K562 (cell line): Measurements from ENCODE around the gene DNAH10. TPM values are rescaled to one million over a fixed set of nuclear protein-coding genes. Genes with fewer than 3 reads are reported as not detected.

ENCODE experiments used
- ATAC-seq: fragments of 200-7000 bp; cut with Tn5 transposase; 3 replicates; pipeline ENCODE4 v1.9.1; 2020; ENCODE audit warnings: moderate library complexity
- BruUV-seq: library from RNA; stranded (reverse); fragments of 400-500 nt; replicated peaks from 2 replicates; lab custom pipeline; 2021; lab: Mats Ljungman, UMichigan
- CTCF ChIA-PET: fragments of 300-600 bp; formaldehyde crosslinking; extraction: SDS; loops from one replicate; lab custom pipeline; 2021; ENCODE audit warnings: low intra/inter-chr PET ratio; lab: Yijun Ruan, JAX
- POLR2A ChIA-PET: fragments of 300-600, 350-650 bp; sonication (Branson Sonifier 250); formaldehyde crosslinking; extraction: SDS; loops from one replicate; lab custom pipeline; 2021; ENCODE audit warnings: antibody characterized with exemption, inconsistent platforms; lab: Yijun Ruan, JAX
- DNase-seq, 4 experiments: peaks; one replicate each; pipeline versions ENCODE4 v3.0.0 to v3.0.0-alpha.2; 2011 to 2018; ENCODE audit warnings: low spot score in 3 of 4, mixed read lengths in 3 of 4; ENCODE audit errors: extremely low read depth in 1 of 4
- FAIRE-seq: peaks from 2 replicates; lab custom pipeline; 2011; peaks lifted over from hg19 to GRCh38; lab: Jason Lieb, UNC
- H2AFZ ChIP-seq: 2 replicates; pipeline ENCODE4 v1.6.0; 2011; ENCODE audit warnings: low read depth, low read length, control low read depth, inconsistent platforms
- H3K27ac ChIP-seq: fragments of 200-600 bp; 3 replicates; pipeline ENCODE4 v1.8.0; 2011; ENCODE audit warnings: low read depth, mild to moderate bottlenecking, control low read depth, inconsistent platforms, low read length, moderate library complexity, mixed read lengths; ENCODE audit errors: extremely low read depth
- H3K27me3 ChIP-seq, 2 experiments: fragments of 300-600 bp in 1 of 2; 2 replicates in 1 of 2; 3 replicates in 1 of 2; pipeline versions ENCODE4 v1.6.0 to v1.8.0; 2011; ENCODE audit warnings: inconsistent platforms in 2 of 2, low read length in 2 of 2, mild to moderate bottlenecking in 1 of 2, mixed read lengths in 1 of 2, moderate library complexity in 1 of 2; ENCODE audit not compliant: control insufficient read depth in 2 of 2, insufficient read depth in 2 of 2
- H3K36me3 ChIP-seq: fragments of 300-600 bp; 3 replicates; pipeline ENCODE4 v1.8.0; 2011; ENCODE audit warnings: mild to moderate bottlenecking, low read length, inconsistent platforms; ENCODE audit not compliant: control insufficient read depth, insufficient read depth
- H3K4me1 ChIP-seq, 2 experiments: fragments of 200-600 bp in 1 of 2; replicated peaks in 1 of 2; 2 replicates in 1 of 2; 3 replicates in 1 of 2; pipeline versions ENCODE4 v1.5.1 to v1.8.0; 2011; ENCODE audit warnings: inconsistent platforms in 2 of 2, low read length in 2 of 2, mild to moderate bottlenecking in 1 of 2, mixed read lengths in 1 of 2, moderate library complexity in 1 of 2; ENCODE audit not compliant: control insufficient read depth in 2 of 2, insufficient read depth in 2 of 2
- H3K4me2 ChIP-seq: 2 replicates; pipeline ENCODE4 v1.6.1; 2011; ENCODE audit warnings: low read length, control low read depth, inconsistent platforms, mixed read lengths; ENCODE audit not compliant: insufficient read depth
- H3K4me3 ChIP-seq: fragments of 200-600 bp; sonication (generic), shearing (Covaris generic); 2 replicates; pipeline ENCODE4 v1.5.1; 2016; ENCODE audit warnings: control low read depth, inconsistent platforms
- H3K79me2 ChIP-seq: fragments of 200-600 bp; 3 replicates; pipeline ENCODE4 v1.8.0; 2011; ENCODE audit warnings: low read length, inconsistent platforms; ENCODE audit not compliant: control insufficient read depth, insufficient read depth
- H3K9ac ChIP-seq, 2 experiments: 2 replicates each; pipeline versions ENCODE4 v1.6.0 to v1.6.1; 2011; ENCODE audit warnings: low read depth in 2 of 2, low read length in 2 of 2, control low read depth in 1 of 2, inconsistent platforms in 1 of 2, mild to moderate bottlenecking in 1 of 2, mixed read lengths in 1 of 2; ENCODE audit not compliant: insufficient read depth in 1 of 2
- H3K9me1 ChIP-seq: one replicate; pipeline ENCODE4 v1.6.0; 2011; ENCODE audit warnings: inconsistent platforms, mild to moderate bottlenecking, low read length, moderate library complexity; ENCODE audit not compliant: control insufficient read depth, insufficient read depth
- H3K9me3 ChIP-seq: replicated peaks from 2 replicates; pipeline ENCODE4 v1.5.1; 2011; ENCODE audit warnings: low read depth, low read length, inconsistent platforms; ENCODE audit not compliant: control insufficient read depth, insufficient read depth
- H4K20me1 ChIP-seq: replicated peaks from 2 replicates; pipeline ENCODE4 v1.6.1; 2011; ENCODE audit warnings: low read length, inconsistent platforms, mixed read lengths; ENCODE audit not compliant: control insufficient read depth, insufficient read depth
- CCNT2 ChIP-seq: IDR thresholded peaks from 2 replicates; pipeline ENCODE4 v1.6.1; 2011; ENCODE audit warnings: borderline replicate concordance, low read depth, mild to moderate bottlenecking, moderate library complexity, mixed read lengths, low read length; ENCODE audit not compliant: insufficient read length; ENCODE audit errors: extremely low read depth
- DMBX1 ChIP-seq: fragments of 250-450 bp; sonication (Bioruptor Pico); IDR thresholded peaks from 2 replicates; pipeline ENCODE4 v1.8.0; 2022; ENCODE audit warnings: inconsistent platforms, mild to moderate bottlenecking, moderate library complexity, borderline replicate concordance
- HOXB6 ChIP-seq: fragments of 250-450 bp; sonication (Bioruptor Pico); IDR thresholded peaks from 2 replicates; pipeline ENCODE4 v1.5.1; 2022; ENCODE audit warnings: mild to moderate bottlenecking, borderline replicate concordance
- ILK ChIP-seq: fragments of 450-650 bp; IDR thresholded peaks from 2 replicates; pipeline ENCODE4 v1.6.1; 2016; ENCODE audit warnings: missing genetic modification characterization, low read depth, mild to moderate bottlenecking, missing compliant biosample characterization, moderate library complexity, borderline replicate concordance
- NELFE ChIP-seq: IDR thresholded peaks from 2 replicates; pipeline ENCODE4 v1.6.1; 2011; ENCODE audit warnings: mild to moderate bottlenecking; ENCODE audit not compliant: insufficient read depth, insufficient read length
- NFATC3 ChIP-seq: fragments of 450-650 bp; IDR thresholded peaks from 2 replicates; pipeline ENCODE4 v1.6.1; 2017; ENCODE audit warnings: mild to moderate bottlenecking
- NFE2L1 ChIP-seq: fragments of 450-650 bp; IDR thresholded peaks from 2 replicates; pipeline ENCODE4 v1.6.1; 2016; ENCODE audit warnings: missing genetic modification characterization, low read depth, mild to moderate bottlenecking, missing compliant biosample characterization, moderate library complexity, borderline replicate concordance
- NFYB ChIP-seq: IDR thresholded peaks from 2 replicates; pipeline ENCODE4 v1.6.1; 2011; ENCODE audit warnings: mild to moderate bottlenecking, moderate library complexity; ENCODE audit not compliant: insufficient read length; ENCODE audit errors: extremely low read depth
- SMARCC2 ChIP-seq: fragments of 450-650 bp; IDR thresholded peaks from 2 replicates; pipeline ENCODE4 v1.6.1; 2017; ENCODE audit warnings: antibody characterized with exemption, moderate library complexity, mild to moderate bottlenecking, low read depth
- SNRNP70 ChIP-seq: fragments of 200-400 bp; formaldehyde crosslinking; optimal IDR thresholded peaks from 2 replicates; pipeline ENCODE3; 2017; ENCODE audit warnings: low read depth, low read length
- STAT5A ChIP-seq: IDR thresholded peaks from 2 replicates; pipeline ENCODE4 v1.6.1; 2012; ENCODE audit warnings: low read length, inconsistent platforms, borderline replicate concordance
- ZFP36 ChIP-seq: fragments of 150-350 bp; IDR thresholded peaks from 2 replicates; pipeline ENCODE4 v1.6.1; 2018; ENCODE audit warnings: low read length, low read depth; ENCODE audit not compliant: partially characterized antibody
- ZNF12 ChIP-seq: sonication (generic); formaldehyde crosslinking; IDR thresholded peaks from 2 replicates; pipeline ENCODE4 v1.4.0; 2020; ENCODE audit warnings: mild to moderate bottlenecking, missing genetic modification reagents
- ZNF143 ChIP-seq: sonication (generic); formaldehyde crosslinking; IDR thresholded peaks from 2 replicates; pipeline ENCODE4 v1.9.0; 2022; ENCODE audit warnings: mild to moderate bottlenecking, missing genetic modification reagents
- ZNF644 ChIP-seq: fragments of 200-800 bp; sonication (Bioruptor generic); IDR thresholded peaks from 2 replicates; pipeline ENCODE4 v1.6.1; 2016; ENCODE audit warnings: low read depth, missing genetic modification characterization, missing compliant biosample characterization
- ZNF699 ChIP-seq: fragments of 250-450 bp; sonication (Bioruptor Pico); IDR thresholded peaks from 2 replicates; pipeline ENCODE4 v1.8.0; 2021; ENCODE audit warnings: mild to moderate bottlenecking, moderate library complexity; ENCODE audit not compliant: insufficient replicate concordance
- ZNF785 ChIP-seq: fragments of 250-450 bp; sonication (Bioruptor Pico); IDR thresholded peaks from 2 replicates; pipeline ENCODE4 v1.4.0; 2020; ENCODE audit warnings: mild to moderate bottlenecking
- WGBS: fragments of 100-300 bp; shearing (Covaris generic); methylation state at CpG from one replicate; pipeline ENCODE4 v1.1.6; 2016; ENCODE audit warnings: low coverage, mixed read lengths; ENCODE audit not compliant: insufficient coverage; ENCODE audit errors: missing lambda C conversion rate; 5-methylcytosine and 5-hydroxymethylcytosine counted together
- in situ Hi-C: fragments of 300-500 bp; cut with MboI; formaldehyde crosslinking; loops from 4 replicates; pipeline ENCODE4 v1.15.0; 2018; ENCODE audit warnings: inconsistent platforms, mixed read lengths
- intact Hi-C: fragments of 100-400 bp; cut with micrococcal nuclease; formaldehyde crosslinking; loops from 2 replicates; pipeline ENCODE4 v1.14.2; 2022
- polyA plus RNA-seq, 8 experiments: library from polyadenylated mRNA; depleted of rRNA in 4 of 8; stranded (reverse) in 5 of 8; unstranded in 3 of 8; fragments of >200 nt; fragmentation: Nextera tagmentation in 2 of 8; fragmentation: Illumina TruSeq in 1 of 8; extraction: Ambion mirVana in 2 of 8; extraction: Trizol in 1 of 8; gene quantifications; 2 replicates each; pipeline versions ENCODE4 v1.2.1 to v1.2.3, GENCODE V29; 2011 to 2014; ENCODE audit warnings: inconsistent platforms in 1 of 8, missing spikeins in 1 of 8
- total RNA-seq, 7 experiments: library from RNA; depleted of rRNA in 6 of 7; stranded (reverse); fragments of >200 nt in 6 of 7; fragmentation: Illumina TruSeq in 2 of 7; extraction: Trizol in 2 of 7; gene quantifications; 2 replicates each; pipeline versions ENCODE4 v1.2.1 to v1.2.3, GENCODE V29; 2011 to 2021; ENCODE audit warnings: low replicate concordance in 1 of 7
- TF ChIP-seq, protein P1 (sequence below): fragments of 450-650 bp; IDR thresholded peaks from 2 replicates; pipeline ENCODE4 v1.6.1; 2016; ENCODE audit warnings: low read depth, mild to moderate bottlenecking, moderate library complexity

Gene DNAH10
- total and polyA plus RNA-seq, 9 of the 15 experiments (the other 6 are each of a cell fraction or from before 2014, with no cell fraction given), result 0.01 to 0.06 (median 0.04) TPM; not detected in 1

DNA sequence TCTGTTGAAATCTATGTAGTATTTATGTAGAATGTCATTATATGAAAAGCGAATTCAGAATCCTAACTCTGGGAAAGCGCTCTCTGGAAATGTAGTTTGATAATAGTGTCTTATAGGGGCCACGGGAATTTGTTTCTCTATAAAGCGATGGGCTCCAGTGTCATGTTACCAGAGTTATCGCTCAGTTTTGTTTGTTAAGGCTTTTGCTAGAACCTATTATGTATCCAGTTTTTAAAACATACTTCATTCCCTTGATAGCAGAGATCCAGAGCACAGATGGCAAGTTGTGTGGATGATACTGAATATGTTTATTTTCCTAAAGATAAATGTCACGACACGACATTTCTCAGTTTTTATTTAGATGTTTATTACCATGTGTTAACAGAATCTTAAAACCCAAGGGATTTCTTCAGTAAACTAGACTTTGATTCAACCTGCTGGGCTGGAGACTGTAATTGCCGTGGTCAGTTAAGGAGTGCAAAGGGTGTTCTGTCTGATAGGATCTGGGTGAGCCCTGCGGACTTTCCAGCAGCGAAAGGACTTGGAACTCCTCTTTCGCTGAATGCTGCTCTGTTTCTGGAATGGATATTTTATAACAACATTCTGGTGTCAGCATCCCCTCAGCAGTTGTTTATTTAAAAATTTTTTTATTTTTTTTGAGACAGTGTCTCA, 1.7 kb upstream of the DNAH10 start (continued):
- TF ChIP-seq SNRNP70, result no peak

DNA sequence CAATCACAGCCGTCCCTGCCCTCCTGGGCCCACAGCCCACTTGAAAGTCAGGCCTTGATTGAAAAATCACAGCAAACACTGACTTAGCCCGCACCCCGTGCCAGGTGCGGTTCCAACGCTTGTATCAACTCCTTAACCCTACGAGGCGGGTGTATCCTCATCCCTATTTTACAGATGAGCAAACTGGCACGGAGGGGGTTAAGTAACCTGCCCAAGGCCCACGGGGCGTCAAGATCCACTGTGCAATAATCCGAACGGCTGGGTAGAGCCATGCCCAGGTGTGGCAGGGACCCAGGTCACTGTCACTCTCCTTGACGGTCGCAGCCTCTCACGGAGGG, 583 bp downstream of the DNAH10 start:
- no peak overlapping the region for H3K9ac ChIP-seq
- intact Hi-C loops, result no loop called here
- POLR2A ChIA-PET, result no interaction called here

More for the DNA sequence above, 583 bp downstream of the DNAH10 start:
- Histone ChIP-seq H3K4me2 (no peak overlapping the region), H3K36me3 (peaks cover 24% of the 10 kb centered on the region; the same call in 2 of the 3 replicates), H4K20me1 (no peaks in the 10 kb centered on the region), H3K9me3 (no peaks in the 10 kb centered on the region), H3K27ac (no peak overlapping the region), H2AFZ (no peak overlapping the region), H3K9me1 (no peaks in the 10 kb centered on the region), H3K79me2 (no peaks in the 10 kb centered on the region), H3K27me3 (no peaks in the 10 kb centered on the region), H3K4me3 (no peak overlapping the region), H3K4me1 (no peaks in the 10 kb centered on the region)
- DNase-seq (no peak), ATAC-seq (no peak), FAIRE-seq (no peak)
- WGBS, result 86% methylated on average over 14 of the region's 15 CpGs
- BruUV-seq, result no TSS peak
- in situ Hi-C loops, result no loop called here
- TF ChIP-seq NFYB, result no peak
- TF ChIP-seq NELFE, result no peak
- no peak for TF ChIP-seq ZNF12 (CRISPR knock-in tag)
- no peak for TF ChIP-seq SMARCC2
- TF ChIP-seq ILK (tag), result no peak
- TF ChIP-seq HOXB6 (CRISPR knock-in tag), result no peak
- TF ChIP-seq DMBX1 (CRISPR knock-in tag), result no peak
- TF ChIP-seq CCNT2, result no peak
- TF ChIP-seq, protein P1, sequence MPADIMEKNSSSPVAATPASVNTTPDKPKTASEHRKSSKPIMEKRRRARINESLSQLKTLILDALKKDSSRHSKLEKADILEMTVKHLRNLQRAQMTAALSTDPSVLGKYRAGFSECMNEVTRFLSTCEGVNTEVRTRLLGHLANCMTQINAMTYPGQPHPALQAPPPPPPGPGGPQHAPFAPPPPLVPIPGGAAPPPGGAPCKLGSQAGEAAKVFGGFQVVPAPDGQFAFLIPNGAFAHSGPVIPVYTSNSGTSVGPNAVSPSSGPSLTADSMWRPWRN, result no peak
- no peak for TF ChIP-seq ZNF644 (tag)
- TF ChIP-seq NFATC3, result no peak
- TF ChIP-seq NFE2L1 (tag), result no peak
- no peak for TF ChIP-seq ZNF143
- no peak for TF ChIP-seq ZFP36
- no peak for TF ChIP-seq ZNF785
- no peak for TF ChIP-seq STAT5A
- TF ChIP-seq ZNF699 (CRISPR knock-in tag), result no peak
- CTCF ChIA-PET, result no interaction called here
